ENCODE measurements around the gene JAG1.

JAG1 gene

DNA sequence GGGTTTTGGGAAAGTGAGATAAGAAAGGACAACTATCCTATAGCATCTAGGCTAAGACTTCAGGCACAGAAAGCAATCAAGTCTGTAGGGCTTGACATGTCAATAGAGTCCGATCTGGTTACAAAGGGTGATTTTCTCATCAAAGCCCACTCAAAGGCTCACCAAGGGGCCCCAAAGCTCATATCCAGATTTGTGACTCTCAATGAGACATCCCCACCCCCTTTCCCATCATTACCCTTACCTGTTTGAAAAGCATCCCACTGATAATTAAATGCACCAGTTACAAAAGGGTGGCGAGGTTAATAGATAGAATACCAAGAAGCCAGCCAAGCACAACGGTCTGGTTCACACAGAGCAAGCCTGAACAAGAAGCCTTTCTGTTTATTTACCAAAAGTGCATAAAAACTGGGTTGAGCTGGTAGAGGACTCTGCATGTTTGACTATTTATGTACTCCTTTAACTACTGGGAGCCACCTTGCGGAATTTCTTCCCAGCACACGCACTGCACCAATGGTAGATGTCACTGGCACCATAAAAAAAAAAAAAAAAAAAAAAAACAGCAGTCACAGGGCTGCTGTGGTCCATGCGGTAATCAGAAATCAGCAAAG, 6.1 kb downstream of the JAG1 start:
- DNase-seq: no peak

DNA sequence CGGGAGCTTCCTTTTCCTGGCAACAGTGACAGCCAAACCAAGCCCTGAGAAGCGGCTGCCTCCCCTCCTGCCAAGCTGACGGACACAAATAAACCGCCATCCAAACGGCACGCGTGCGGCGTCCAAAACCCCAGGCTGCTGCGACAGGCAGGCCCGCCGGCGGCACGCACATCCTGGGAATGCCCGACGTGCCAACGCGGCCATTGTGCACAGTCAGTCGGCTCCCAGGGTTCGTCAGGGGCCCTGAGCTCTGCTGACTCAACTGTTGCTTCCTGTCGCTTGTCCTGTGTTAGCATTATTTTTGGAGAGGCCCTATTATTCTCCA, 6.8 kb downstream of the JAG1 start:
- DNase-seq: no peak

DNA sequence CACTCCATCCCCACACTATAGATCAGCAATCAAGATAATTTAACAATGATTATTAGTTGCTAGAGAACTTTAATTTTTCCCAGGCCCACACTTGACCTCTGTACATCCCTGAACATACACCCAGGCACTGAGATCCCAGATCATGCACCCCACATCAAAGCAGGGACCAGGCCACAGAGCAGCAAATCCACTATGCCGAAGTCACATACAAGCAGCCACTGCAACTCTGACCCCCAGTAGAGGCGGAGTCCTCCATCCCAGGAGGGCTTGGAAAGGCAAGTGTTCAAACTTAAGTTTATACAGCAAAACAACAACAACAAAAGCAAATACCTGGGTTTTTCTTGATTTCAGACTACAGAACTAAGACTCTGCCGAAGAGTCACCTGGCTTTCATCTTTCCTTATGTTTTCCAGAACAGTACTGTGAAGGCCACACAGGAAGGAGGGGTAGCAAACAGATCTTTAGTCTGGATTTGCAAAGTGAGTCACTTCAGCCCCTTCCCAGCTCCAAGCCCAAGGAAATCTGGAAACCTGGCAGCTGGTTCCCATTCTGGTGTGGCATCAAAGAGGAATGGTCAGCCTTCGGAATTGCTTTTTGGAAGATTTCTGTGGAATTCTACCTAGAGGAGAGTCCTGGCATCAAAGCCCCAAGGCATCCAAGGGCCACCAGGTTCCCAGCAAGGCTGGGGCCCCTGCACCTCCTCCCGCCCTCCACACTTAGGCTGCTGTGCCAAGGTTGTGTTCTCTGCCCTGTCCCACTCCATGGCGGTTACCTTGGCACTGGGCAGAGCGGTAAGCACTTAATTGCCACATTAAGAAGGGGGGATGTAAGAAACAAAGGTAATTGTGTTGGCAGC, 7.3 kb downstream of the JAG1 start:
- DNase-seq: no peak

DNA sequence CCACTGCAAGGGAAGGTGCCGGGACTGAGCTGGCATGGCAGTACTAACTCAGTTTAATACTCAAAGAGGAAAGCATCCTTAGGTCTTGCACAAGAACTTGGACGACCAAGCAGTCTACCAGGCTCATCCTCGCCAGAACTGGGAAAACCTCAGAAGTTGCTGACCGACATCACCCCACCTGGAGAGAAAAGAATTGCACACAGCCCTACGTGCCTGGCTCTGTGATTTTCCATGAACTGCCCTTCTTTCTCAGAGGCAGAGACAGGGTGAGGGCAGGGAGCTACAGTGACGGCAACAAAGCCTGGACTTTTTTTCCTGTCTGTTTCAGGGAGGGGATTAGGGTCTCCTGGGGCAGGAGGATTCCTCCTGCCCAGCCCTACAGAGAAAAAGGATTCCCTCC, 8.0 kb downstream of the JAG1 start:
- DNase-seq: no peak

DNA sequence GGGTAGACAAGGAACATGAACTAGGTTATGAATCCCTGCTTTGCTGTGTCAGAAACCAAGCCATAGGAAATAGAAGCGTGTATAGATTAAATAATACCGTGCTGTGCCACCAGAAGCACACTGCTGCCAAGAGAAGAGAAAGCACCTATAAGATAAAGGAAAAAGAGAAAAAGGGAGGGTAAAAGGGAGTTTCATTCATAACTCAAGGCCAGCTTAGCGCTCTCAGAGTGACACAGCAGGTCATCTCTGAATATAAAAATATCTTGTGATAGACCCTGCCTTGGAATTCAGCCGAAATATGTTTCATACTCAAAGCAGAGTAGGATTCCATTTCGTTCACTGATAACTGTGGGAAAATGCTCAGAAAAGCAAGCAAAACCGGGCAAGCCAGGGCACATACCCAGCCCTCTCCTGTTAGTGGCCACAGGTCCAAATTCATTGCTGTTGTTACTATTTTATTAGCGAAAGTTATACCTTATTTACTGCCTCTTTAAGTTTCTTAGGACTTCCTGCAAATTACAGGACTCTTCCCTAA, 8.7 kb downstream of the JAG1 start:
- no peak for DNase-seq

DNA sequence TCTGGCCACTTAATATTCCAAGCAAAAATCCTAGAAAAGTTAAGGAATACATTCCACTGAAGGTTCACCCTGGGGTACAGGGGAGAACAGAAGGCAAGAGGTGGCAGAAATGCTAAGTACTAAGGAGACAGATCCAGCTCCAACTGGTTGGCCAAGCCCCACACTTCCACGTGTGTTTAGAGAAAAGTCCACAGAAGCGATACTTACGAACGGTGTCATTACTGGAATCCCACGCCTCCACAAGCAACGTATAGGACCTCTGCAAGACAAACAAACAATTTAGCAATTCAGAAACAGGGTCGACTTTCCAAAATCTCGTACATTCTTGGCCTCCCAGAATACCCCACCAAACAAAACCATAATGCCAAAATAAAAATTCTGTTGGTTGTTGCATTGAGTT, 10.0 kb downstream of the JAG1 start:
- no peak for DNase-seq

DNA sequence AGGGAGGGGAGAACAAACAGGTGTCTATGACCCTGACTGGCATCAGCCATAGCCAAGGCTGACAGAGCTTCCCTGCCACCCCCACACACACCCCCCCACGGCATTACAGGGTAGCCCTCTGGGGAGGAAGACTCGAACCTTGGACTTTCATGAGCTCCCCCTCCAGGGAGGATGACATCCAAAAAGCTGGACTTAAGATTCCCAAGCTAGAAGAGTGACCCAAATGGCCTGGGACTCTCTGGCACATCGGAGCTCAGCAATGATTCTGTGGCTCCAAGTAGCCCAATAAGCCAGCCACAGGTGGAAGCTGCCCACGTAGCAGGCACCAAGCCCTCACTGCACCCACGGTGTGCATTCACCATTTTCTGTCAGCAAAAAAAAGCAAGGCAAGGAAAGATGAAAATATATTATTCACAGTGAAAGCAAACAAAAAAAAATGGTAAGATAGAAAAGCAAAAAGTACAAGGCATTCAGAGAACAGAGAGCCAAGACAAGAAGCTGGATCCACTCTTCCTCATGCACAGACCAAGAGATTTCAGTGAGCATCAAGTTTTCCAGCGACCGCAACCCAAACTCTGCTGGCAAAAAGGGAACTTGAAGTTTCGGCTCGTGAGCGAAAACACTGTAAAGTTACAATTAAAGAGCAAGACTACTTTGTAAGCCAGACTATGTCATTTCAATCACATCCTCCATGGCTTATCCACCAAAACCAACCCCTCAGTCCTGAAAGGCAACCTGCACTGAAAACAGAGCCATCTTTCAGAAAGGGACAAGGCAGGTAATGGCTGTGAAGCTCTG, 10.9 kb downstream of the JAG1 start:
- no peak for DNase-seq

DNA sequence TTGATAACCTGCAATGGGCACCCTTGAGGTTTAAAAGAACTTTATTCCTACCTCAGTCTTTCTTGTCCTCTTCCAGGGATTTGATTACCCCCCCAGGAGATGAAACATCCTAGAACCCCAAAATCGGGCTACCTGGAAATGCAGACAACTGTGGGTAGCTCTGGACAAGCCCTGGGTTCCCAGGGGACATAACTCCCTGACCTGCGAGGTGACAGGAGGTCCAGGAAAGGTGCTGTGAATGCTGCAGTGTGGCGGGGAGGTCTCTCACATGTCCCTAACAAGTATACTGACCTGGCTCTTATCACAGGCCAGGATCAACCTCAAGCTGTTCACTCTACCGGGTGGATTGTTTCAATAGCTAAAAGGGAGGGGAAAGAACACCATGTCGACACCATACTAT, 11.6 kb downstream of the JAG1 start:
- DNase-seq: no peak

DNA sequence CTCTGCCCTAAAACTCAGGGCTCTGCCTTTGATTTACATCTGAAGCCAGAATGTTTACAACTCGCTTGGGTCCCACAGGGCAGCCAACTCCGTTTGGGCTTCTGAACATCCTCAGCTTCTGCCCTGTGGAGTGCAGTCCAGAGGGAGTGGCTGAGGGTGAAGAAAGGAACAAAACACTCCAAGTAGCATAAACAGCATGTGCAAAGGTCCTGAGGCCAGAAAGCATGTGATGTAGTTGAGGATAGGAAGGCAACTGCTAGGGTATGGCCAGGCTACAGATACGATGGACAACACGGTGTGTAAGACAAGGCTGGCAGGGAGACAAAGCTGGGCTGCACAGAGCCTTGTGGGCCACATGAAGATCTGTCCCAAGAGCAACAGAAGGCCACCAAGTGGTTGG, 12.5 kb downstream of the JAG1 start:
- DNase-seq: no peak

DNA sequence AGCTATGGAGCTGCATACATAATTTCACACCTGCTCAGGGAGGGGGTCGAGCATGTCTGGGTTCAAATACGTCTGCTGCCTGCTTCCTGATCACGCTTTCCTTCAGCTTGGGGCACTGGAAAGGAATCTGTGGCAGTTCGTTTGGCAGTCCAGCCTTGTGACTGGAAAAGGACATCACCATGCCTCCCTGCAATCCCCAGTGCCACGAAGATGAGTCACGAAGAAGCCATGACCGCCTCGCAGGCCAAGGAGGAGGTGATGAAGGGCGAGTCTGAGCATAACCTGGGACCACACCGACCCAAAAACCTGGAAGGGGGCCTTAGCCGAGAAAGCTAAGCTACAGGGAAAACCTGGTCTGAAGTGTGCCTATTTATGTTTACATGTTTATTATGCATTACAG, 13.1 kb downstream of the JAG1 start:
- no peak for DNase-seq

DNA sequence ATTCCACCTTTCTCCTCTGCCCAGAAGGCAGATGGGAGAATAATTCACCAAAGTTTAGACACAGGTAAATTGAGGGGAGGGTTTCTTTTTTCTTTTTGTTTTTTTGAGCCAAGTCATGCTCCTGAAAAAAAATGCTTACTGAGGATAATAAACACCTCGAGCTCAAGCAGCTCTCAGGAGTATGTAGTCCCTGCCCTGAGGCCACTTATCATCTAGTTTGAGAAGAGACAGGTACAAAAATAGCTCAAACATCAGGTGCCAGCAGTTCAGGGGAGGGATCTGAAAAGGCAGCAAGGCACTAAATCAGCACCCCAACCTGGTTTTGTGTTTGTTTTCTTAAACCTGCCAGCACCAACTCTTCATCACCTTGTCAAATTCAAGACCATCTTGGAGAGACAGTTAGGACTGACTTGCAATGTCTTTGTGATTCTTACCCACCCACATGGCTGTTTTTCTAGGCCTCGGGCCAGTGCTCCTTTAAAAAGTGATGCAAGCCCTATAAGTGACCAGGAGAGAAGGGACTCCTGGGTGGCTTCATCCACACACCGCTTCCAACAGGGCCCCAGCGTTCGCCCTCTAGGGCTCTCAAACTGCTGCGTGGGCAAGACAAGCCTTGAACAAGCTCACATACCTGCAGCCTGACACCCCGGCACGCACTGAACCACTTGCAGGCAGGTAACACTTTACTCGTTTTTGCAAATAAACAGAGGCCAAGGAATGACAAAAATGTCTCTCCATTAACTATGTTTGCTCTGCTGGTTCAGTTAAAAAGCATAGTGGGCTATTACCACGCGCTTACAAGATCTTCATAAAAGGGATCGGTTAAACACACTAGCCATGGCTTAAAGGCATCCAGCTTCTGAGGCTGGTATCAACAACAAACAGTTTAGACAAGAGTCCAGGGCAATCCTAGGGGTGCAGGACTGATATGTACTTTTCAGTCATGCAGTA, 13.9 kb downstream of the JAG1 start:
- no peak for DNase-seq

DNA sequence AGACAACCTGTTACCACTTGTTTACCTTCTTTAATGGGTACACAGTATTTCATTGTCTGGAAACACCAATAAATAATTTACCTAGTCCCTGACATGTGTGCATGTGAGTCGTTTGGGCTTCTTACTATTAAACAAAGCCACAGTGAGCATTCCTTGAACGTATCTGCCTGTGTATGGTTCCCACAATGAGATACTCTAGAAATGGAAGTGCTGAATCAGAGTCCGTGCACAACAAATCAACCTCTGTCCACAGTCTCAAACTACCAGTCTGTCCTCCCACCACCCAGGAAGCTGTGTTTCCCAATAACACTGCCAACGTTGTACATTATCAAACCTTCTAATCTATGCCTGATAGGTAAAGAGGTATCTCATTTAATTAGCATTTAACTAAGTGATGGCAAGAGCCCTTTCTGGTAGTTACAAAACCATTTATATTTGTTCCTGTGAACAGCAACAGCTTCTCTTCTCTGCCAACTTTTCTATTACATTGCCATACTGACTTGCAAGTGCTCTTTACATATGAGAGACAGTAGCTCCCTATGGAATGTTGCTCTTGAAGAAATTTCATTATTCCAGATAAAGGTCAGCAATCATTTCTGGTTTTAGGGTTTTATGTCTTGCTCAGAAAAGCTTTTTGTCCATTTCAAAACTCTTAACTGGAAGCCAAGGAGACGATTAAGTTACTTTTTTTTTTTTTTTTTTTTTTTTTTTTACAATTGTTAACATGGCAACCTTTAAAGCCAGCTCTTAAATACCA, 14.7 kb downstream of the JAG1 start:
- no peak for DNase-seq

DNA sequence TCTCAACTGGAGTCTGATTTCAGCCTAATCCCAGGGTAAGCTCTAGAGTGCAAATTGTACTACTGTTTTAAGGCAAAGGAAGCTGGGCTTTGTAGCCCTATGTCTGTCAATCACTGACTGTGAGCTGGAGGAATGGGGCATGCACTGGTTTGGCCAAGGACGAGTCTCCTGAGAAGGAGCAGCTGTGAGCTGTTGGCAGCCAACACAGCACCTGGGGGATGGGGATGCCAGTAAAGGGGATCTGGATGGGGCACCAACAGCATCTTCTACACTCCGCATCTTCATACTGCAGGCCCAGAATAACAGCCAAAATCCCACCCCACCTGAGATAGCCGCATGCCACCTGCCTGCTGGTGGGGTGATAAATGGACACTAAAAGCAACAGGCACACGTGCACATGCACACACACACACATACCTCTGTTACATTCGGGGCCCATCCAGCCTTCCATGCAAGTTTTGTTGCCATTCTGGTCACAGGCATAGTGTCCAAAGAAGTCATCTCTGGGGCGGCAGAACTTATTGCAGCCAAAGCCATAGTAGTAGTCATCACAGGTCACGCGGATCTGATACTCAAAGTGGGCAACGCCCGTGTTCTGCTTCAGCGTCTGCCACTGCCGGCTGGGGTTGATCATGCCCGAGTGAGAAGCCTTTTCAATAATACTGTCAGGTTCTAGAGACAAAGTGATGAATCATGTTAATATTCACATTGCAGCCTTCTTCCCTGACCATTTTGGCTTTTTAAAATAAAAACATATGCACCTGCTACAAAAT, 15.6 kb downstream of the JAG1 start:
- no peak for DNase-seq

DNA sequence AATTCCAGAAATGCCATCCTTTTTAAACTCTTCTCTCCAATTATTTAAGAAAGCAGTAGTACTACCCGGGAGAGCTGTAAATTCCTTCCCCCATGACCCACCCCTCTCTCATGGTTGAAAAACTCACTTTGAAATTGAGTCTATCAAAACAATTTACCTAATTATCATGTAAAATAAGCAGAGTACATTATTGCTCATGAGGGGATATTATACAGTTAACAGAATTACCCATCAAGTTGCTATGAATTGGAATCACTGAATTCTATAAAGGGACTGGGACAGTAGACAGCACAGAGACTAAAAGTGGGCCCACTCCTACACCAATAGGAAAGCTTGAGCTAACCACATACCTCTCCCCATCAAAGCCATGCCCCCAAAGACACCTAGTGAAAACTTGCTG, 16.3 kb downstream of the JAG1 start:
- DNase-seq: no peak

DNA sequence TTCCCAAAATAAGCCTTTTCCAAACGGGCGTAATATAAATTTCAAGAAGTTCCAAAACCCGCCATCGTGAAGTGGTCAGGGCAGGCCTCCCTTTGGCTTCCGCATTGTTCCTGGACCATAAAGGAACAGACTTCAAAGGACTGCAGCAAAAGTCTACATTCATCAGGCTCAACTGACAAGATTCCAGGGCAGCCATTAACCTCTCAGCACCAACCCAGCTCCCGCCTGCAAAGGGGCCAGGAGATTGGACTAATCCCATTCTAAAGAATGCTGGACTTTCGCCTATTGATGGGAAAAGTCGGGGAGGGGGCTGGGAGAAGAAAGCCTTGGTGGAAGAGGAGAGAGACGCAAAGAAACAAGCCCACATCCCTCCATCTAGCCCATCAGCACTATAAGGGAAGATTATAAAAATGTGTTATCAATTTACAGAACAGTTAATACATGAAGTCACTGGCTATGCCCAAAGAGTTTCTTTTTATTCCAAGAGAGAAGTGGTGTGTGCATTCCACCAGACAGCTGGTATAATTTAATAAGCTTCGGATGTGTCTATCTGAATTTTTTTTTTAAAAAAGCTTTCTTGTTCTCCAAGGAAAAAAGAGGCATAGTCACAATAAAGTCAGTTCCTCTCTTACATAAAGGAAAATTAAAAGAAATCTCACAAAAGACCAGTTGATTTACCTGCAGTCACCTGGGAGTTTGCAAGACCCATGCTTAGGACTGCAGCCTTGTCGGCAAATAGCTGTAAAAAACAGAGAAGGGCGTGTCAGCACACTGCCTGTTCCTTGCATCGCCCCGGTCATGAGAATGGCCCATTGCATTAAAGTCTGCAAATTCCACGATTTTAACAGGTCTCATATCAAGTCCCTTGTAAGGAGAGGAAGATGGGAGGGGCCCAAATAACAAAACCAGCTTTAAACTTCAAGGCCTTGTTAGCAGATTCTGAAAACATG, 17.8 kb downstream of the JAG1 start:
- DNase-seq: no peak

DNA sequence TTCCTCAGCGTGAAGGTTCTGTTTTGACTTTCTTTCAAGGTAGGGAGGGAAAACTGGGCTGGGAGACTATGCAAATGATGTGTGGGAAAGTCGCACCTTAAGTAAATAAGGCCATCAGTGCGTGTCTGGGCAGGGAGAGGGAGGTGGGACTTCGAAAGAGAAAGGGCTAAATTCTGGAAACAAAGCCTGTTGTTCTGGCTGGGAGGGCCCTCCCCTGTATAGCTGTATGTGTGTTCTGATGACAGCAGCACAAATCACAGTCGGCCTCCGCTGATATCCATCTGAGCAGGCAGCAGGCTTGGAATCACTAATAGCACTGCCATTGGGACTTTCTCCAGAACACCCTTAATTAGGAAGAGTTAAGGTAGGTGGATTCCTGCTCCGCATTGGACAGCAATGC, 19.2 kb downstream of the JAG1 start:
- no peak for DNase-seq

DNA sequence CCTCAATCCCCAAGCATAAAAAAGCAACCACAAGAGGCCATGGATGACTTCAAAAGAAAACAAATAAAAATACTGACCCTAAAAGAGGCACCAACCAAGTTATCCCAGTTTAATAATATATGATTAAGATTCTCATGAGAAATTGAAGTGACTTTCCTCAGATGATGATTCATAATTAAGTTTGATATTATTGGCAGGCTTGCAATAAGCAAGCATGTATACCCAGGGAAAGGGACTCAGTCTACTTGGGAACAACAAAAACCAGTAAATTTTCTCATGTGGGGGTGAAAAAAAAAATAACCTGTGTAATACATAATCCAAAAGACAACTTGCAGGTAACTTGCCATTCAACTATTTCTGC, 19.6 kb downstream of the JAG1 start:
- no peak for DNase-seq

DNA sequence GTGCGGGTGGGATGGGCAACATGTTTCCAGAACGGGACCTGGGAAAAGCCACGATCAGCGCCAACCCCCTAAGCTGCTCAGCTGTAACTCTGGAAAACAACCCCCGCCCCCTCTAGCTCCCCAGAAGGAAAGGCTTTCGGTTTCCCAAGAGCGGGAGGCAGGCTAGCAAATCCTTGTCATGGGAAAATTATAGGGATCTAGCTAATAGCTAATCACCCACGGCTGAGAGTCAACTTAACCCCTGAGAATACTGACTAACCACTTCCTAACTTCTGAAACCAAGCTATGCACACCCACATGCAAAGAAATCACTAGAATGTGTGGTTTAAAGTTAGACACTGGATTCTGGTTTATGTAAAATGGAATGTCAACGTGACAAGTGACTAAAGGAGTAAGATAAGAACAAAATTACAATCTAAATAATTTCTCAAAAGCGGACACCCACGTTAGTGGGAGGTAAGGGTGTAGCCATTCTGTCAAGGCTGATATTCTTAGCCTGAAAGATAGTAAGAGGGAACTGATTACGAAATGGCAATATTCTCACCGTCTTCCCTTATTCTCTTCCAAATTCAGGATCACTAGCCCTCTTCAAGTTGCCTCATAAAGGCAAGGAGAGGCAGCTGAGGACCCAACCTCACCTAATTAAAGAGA, 20.1 kb downstream of the JAG1 start:
- DNase-seq: peak; percentile 88

DNA sequence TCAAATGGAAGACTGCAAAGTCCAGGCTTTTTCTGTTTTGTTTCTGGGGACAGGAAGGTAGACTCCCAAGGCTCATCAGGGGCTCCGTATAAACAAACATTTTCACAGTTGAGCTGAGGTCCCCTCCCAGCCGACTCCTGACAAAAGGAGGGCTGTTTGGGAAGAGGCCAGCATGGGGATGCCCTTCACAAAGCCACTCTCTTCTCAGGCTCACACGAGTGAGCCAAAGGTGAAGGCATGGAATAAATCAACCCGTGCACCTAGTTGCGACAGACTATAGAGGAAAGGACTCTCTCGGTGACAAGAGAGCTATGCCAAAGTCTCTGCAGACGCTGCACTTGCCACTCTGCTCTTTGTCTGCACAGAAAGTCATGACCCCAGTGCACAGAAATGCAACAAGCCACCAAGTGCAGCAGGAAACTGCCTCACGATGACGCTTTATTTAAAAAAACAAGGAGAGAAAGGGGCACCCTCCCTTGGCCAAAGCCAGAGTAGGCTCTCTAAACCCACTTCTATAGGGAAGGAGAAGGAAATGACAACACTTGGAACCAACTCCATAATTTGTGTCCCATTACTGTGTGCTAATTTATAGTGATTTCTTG, 21.0 kb downstream of the JAG1 start:
- no peak for DNase-seq
